Measurements from ENCODE around the gene ADSS1.

DNA sequence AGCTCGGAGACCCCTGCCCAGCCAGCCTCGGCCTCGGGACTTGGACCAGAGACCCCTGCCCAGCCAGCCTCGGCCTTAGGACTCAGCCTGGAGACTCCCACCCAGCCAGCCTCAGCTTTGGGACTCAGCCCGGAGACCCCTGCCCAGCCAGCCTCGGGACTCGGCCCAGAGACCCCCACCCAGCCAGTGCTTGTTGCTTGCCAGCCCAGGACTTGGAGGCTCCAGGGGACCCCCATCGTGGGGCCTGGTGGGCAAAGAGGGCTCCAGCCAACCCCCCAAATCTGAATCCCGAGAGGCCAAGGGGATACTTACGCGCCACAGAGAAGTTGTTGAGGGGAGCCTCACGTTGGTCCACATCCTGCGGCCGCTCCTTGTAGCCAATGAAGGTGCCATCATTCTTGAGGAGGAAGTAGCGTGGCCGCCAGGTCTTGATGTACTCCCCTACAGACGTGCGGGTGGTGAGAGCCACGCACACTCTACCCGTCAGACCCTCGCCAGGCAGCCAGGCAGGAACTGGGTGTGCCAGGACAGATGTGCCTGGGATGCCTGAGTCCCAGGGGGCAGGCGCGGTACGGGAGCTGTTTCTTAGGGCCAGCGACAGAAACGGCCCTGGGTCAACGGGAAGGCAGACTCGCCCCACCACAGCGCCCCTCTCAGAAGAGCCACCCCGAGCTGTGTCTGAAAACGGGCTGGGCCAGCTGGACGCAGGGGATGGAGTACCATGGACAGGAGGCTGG lies 55.9 kb downstream of the ADSS1 start:
- TF ChIP-seq CTCF (IDR thresholded peaks at IDR 0.05) (no peak), ZFX (IDR thresholded peaks at IDR 0.05; ENCODE audit: borderline replicate concordance) (no peak)
